ENCODE measurements around the gene PNMA8B. TPM values are rescaled to one million over a fixed set of nuclear protein-coding genes. Genes with fewer than 3 reads are reported as not detected.

Gene PNMA8B
- total RNA-seq, 3 donors from 2014 or later, result 0.05 to 0.11 (median 0.08) TPM

DNA sequence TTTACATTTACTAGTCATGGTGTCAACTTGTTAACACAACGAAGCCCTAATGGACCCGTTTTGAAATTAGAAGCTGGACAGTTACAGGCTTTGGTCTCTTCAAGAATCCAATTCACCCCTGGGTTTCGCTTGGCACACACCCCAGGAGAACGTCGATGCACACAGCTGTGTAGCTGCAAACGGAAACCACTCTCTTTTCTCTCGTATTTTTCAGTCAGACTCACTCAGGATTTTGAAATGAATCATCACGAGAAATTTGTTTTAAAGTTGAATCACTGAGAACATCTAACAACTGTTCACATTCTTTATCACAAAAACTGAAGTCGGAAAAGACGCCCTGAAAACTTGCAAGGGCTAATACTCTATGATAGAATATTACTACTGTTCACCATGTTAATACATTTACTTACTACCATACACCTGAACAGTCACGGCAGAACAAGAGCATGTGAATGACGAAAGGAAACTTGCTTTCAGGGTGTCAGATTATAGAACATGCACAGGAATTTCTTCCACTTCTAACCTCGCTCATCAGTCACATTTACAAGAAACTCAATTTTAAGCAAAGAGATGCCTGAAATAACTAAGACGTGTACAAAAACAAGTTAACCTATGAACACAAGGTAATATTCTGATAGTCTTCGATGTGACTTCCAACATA lies 29.0 kb downstream of the PNMA8B start:
- ATAC-seq (peak; percentile 53 to 72), DNase-seq (no peak)
- no peaks in the 10 kb centered on the region for H3K9me3 Mint-ChIP-seq
- H3K4me1 Mint-ChIP-seq (ENCODE audit: low read depth), result peaks cover 12% of the 10 kb centered on the region
- H3K27me3 Mint-ChIP-seq (ENCODE audit: low read depth), result peaks cover 34% of the 10 kb centered on the region
- H3K4me3 Mint-ChIP-seq, result no peak overlapping the region
- no peaks in the 10 kb centered on the region for H3K36me3 Mint-ChIP-seq (ENCODE audit: insufficient read depth)

DNA sequence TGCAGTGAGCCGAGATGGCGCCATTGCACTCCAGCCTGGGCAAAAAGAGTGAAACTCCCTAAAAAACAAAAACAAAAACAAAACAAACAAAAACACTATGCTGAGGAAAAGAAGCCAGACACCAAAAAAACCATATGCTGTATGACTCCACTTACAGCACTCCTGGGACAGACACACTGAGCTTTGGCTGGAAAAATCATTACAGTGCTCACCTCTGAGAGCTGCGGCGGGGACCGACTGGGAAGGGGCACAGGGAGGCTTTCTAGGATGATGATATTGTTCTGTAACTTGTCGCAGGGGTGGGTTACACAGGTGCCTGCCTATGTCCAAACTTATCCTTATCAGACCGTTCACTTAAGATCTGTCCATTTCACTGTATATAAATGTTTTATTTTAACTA lies 32.2 kb downstream of the PNMA8B start:
- Mint-ChIP-seq H3K9me3 (no peaks in the 10 kb centered on the region), H3K27me3 (ENCODE audit: low read depth) (peaks cover 23% of the 10 kb centered on the region), H3K4me3 (no peak overlapping the region), H3K36me3 (ENCODE audit: insufficient read depth) (no peaks in the 10 kb centered on the region), H3K4me1 (ENCODE audit: low read depth) (peaks cover 9% of the 10 kb centered on the region)
- DNase-seq (no peak), ATAC-seq (no peak)

DNA sequence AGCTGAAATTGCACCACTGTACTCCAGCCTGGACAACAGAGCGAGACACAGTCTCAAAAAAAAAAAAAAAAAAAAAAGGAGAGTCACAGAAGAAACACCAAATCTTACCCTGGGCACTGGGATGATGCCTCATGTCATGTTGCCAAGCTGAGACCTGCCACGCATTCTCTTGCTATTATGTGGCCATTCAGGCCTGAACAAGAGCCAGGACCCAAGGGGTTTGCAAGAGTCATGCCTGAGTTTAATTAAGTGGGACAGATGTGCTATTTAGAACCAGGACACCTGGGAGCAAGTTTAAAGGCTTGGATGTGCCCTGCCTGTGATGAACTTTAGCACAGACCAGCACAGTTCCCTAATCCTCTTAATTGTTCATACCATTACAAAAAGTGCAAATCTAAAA lies 34.1 kb downstream of the PNMA8B start:
- Mint-ChIP-seq H3K4me3 (no peak overlapping the region), H3K27me3 (ENCODE audit: low read depth) (peaks cover 31% of the 10 kb centered on the region), H3K36me3 (ENCODE audit: insufficient read depth) (no peaks in the 10 kb centered on the region), H3K4me1 (ENCODE audit: low read depth) (peaks cover 2% of the 10 kb centered on the region), H3K9me3 (no peaks in the 10 kb centered on the region)
- ATAC-seq, result no peak
- no peak for DNase-seq

DNA sequence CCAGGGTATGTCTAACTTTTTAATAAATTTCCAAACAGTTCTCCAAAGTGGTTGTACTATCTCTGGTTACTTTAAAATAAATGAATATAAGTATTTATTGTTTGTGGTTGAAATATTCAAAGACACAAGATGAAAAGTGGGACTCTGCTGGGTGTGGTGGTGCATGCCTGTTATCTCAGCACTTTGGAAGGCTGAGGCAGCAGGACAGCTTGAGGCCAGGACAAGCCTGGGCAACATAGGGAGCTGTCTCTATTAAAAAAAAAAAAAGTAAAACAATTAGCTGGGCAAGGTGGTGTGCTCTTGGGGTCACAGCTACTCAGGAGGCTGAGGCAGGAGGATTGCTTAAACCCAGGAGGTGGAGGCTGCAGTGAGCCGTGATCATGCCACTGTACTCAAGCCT lies 34.7 kb downstream of the PNMA8B start:
- Mint-ChIP-seq H3K9me3 (no peaks in the 10 kb centered on the region), H3K36me3 (ENCODE audit: insufficient read depth) (no peaks in the 10 kb centered on the region), H3K27me3 (ENCODE audit: low read depth) (peaks cover 36% of the 10 kb centered on the region), H3K4me3 (no peak overlapping the region), H3K4me1 (ENCODE audit: low read depth) (no peaks in the 10 kb centered on the region)
- DNase-seq (no peak), ATAC-seq (no peak)

DNA sequence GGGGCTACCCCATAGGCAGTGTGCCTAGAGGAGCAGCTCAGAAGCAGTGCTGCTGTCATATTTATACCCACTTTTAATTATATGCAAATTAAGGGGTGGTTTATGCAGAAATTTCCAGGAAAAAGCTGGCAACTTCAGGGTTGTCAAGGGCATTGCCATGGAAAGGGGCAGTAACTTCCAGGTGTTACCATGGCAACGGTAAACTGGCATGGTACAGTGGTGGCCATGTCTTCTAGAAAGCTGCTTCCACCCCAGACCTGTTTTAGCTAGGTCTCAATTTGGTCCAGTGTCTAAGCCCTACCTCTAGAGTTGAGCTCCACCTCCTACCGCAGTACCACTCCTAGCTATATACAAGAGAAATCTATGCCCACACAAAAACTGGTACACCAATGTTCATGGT lies 35.6 kb downstream of the PNMA8B start:
- H3K27me3 Mint-ChIP-seq (ENCODE audit: low read depth), result peaks cover 39% of the 10 kb centered on the region
- DNase-seq, result no peak

DNA sequence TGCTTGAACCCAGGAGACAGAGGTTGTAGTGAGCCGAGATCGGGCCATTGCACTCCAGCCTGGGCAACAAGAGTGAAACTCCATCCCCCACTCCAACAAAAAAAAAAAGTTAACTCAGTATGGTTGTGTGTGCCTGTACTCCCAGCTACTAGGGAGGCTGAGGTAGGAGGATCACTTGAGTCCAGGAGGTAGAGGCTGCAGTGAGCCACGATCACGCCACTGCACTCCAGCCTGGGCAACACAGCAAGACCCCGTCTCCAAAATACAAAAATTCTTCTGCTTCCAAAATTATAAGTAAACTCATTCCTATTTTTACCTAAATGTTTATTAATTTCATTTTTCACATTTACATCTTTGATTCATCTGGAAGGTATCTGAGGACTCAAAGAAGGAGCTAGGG lies 38.7 kb downstream of the PNMA8B start:
- Mint-ChIP-seq H3K27me3 (ENCODE audit: low read depth) (peaks cover 35% of the 10 kb centered on the region), H3K4me3 (no peak overlapping the region), H3K4me1 (ENCODE audit: low read depth) (no peaks in the 10 kb centered on the region), H3K9me3 (no peaks in the 10 kb centered on the region), H3K36me3 (ENCODE audit: insufficient read depth) (no peaks in the 10 kb centered on the region)
- DNase-seq (no peak), ATAC-seq (no peak)

More for the DNA sequence above, 35.6 kb downstream of the PNMA8B start:
- H3K36me3 Mint-ChIP-seq (ENCODE audit: insufficient read depth), result no peaks in the 10 kb centered on the region
- H3K4me3 Mint-ChIP-seq, result no peak overlapping the region
- no peaks in the 10 kb centered on the region for H3K4me1 Mint-ChIP-seq (ENCODE audit: low read depth)
- no peaks in the 10 kb centered on the region for H3K9me3 Mint-ChIP-seq
- no peak for ATAC-seq

DNA sequence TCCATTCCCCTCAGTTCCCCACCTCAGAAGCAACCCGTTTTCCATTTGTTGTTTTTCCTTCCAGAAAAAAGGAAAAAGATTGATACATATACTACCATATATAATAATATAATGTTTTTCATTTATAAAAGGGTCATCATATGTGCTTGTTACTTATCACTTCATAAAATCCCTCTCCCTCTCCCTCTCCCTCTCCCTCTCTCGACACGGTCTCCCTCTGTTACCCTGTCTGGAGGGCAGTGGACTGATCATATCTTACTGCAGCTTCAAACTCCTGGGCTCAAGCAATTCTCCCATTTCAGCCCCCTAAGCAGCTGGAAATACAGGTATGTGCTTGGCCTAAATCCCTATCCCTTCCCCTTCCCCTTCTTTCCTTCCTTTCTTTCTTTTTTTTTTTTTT lies 41.4 kb downstream of the PNMA8B start:
- no peak for DNase-seq
- no peaks in the 10 kb centered on the region for H3K4me1 Mint-ChIP-seq (ENCODE audit: low read depth)
- peaks cover 2% of the 10 kb centered on the region for H3K36me3 Mint-ChIP-seq (ENCODE audit: insufficient read depth)
- no peak overlapping the region for H3K4me3 Mint-ChIP-seq
- peaks cover 35% of the 10 kb centered on the region for H3K27me3 Mint-ChIP-seq (ENCODE audit: low read depth)
- no peak for ATAC-seq
- peaks cover 7% of the 10 kb centered on the region for H3K9me3 Mint-ChIP-seq

DNA sequence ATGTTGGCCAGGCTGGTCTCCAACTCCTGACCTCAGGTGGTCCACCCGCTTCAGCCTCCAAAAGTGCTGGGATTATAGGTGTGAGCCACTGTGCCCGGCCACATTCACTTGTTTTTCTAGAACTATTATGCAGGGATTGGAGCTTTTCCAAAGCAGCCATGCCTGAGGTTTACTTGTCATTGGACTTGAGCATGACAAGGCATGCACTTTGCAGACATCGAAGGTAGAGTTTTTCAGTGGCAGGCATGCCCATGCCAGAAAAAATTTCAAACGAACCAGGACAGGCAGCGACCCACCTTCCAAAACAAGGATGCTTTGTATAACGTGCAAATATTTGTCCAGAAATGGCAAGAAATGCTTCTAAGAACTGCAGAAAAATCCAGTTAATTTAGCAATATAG lies 42.0 kb downstream of the PNMA8B start:
- DNase-seq (no peak), ATAC-seq (no peak)
- Mint-ChIP-seq H3K36me3 (ENCODE audit: insufficient read depth) (peaks cover 2% of the 10 kb centered on the region), H3K4me1 (ENCODE audit: low read depth) (no peaks in the 10 kb centered on the region), H3K27me3 (ENCODE audit: low read depth) (peaks cover 36% of the 10 kb centered on the region), H3K4me3 (no peak overlapping the region), H3K9me3 (peaks cover 8% of the 10 kb centered on the region)

DNA sequence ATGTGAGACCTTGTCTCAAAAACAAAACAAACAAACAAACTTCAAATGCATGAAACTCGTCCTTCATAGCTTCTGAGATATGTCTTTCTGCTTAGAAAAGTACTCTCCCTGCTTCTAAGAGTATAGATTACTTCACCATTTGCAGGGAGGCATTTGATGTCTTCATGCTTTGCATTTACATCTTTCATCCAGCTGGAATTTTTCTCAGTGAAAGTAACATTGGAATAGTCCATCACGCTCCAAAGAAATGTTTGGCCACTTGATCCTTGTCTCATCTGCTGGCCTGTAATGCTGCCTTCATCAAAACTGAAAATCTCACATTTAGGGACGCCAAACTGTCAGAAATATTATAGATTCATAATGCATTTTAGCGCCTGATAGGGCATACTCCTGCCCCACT lies 43.5 kb downstream of the PNMA8B start:
- Mint-ChIP-seq H3K9me3 (peaks cover 8% of the 10 kb centered on the region), H3K4me3 (no peak overlapping the region), H3K36me3 (ENCODE audit: insufficient read depth) (peaks cover 2% of the 10 kb centered on the region), H3K27me3 (ENCODE audit: low read depth) (peaks cover 33% of the 10 kb centered on the region), H3K4me1 (ENCODE audit: low read depth) (no peaks in the 10 kb centered on the region)
- DNase-seq, result no peak
- no peak for ATAC-seq

DNA sequence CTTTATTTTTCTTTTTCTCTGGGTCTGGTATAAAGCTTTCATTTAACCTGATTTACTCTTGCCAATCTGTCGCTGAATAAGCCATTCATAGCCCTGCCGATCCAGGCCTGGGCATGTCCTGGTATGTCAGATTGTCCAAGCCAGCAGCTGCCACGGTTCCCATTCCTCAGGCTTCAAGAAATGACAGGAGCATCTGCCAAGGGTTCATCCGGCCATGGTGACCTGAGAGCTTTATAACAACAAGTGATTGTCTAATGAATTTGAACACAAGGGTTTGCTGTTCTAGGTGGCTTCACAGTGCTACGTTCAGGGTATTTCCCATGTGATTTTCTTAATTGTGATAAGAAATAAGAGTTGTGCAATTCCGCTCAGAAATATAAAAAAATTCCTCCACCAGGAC lies 44.3 kb downstream of the PNMA8B start:
- peaks cover 27% of the 10 kb centered on the region for H3K27me3 Mint-ChIP-seq (ENCODE audit: low read depth)
- no peak overlapping the region for H3K4me3 Mint-ChIP-seq
- H3K4me1 Mint-ChIP-seq (ENCODE audit: low read depth), result no peaks in the 10 kb centered on the region
- H3K36me3 Mint-ChIP-seq (ENCODE audit: insufficient read depth), result peaks cover 2% of the 10 kb centered on the region
- ATAC-seq (no peak), DNase-seq (no peak)
- H3K9me3 Mint-ChIP-seq, result peaks cover 8% of the 10 kb centered on the region

DNA sequence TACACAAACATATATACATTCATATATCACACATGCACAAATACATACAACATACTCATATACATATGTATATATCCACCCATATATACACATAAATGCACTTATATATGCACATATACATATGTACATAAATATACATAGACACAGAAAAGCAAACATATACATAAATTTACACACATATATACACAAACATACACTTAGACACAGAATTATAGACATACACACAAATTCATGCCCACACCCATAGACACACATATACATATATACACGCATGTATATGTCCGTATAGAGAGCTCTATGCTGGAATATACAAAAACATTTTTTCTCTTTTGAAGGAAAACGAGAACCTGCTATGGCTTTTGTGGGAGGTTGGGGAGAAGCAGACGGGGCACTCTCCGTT lies 44.9 kb downstream of the PNMA8B start:
- H3K4me3 Mint-ChIP-seq, result no peak overlapping the region
- DNase-seq (no peak), ATAC-seq (no peak)
- H3K4me1 Mint-ChIP-seq (ENCODE audit: low read depth), result no peaks in the 10 kb centered on the region
- H3K27me3 Mint-ChIP-seq (ENCODE audit: low read depth), result peaks cover 28% of the 10 kb centered on the region
- peaks cover 8% of the 10 kb centered on the region for H3K9me3 Mint-ChIP-seq
- peaks cover 2% of the 10 kb centered on the region for H3K36me3 Mint-ChIP-seq (ENCODE audit: insufficient read depth)

DNA sequence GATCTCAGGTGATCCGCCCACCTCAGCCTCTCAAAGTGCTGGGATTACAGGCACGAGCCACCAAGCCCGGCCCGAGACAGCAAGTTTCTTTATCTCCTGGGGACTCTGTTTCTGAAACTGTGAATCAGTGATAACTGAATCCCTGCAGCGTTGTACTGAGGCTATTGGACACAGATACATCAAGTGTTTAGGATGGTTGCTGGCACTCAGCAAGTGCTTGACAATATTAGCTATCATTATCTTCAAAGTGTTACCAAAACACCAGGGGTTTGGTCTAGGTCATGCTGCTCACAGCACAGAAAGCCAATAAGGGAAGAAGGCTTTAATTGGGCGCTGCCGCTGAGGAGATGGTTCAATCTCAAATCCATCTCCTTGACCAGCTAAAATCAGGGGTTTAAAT lies 46.4 kb downstream of the PNMA8B start:
- Mint-ChIP-seq H3K27me3 (ENCODE audit: low read depth) (peaks cover 19% of the 10 kb centered on the region), H3K9me3 (peaks cover 8% of the 10 kb centered on the region), H3K36me3 (ENCODE audit: insufficient read depth) (peaks cover 2% of the 10 kb centered on the region), H3K4me3 (no peak overlapping the region), H3K4me1 (ENCODE audit: low read depth) (no peaks in the 10 kb centered on the region)
- DNase-seq (no peak), ATAC-seq (no peak)

DNA sequence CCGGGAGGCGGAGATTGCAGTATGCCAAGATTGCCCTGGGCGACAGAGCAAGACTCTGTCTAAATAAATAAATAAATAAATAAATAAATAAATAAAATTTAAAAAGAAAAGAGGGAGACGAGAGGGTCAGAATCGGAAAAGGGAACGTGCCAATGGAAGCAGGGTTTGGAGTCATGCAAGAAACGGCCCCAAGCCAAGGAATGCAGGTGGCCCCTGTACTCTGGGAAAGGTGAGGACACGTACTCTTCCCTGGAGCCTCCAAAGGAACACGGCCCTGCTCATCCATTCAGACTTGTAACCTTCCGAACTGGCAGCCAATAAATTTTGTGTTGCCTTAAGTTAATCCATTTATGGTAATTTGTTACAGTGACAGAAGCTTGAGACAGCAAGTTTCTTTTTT lies 47.1 kb downstream of the PNMA8B start:
- Mint-ChIP-seq H3K27me3 (ENCODE audit: low read depth) (peaks cover 18% of the 10 kb centered on the region), H3K4me3 (no peak overlapping the region), H3K36me3 (ENCODE audit: insufficient read depth) (peaks cover 2% of the 10 kb centered on the region), H3K4me1 (ENCODE audit: low read depth) (no peaks in the 10 kb centered on the region), H3K9me3 (peaks cover 8% of the 10 kb centered on the region)
- no peak for ATAC-seq
- DNase-seq, result no peak

DNA sequence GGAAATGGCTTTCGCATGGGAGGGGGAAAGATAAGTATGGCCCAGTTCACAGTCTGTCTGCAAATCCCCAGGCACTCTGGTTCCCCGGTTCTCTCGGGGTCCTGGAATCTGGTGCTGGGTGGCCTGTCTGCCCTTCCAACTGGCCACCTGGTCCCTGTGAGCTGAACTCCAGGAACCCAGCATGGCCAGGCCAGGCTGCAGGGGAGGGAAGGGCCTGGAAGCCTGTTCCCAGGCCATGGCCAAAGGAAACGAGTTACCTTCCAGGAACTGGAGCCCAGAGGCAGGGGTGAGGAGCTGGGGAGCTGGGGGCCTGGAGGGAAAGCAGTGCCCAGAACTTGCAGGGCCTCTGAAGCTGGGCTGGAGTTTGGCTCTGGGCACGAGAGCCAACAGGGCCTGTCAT lies 47.8 kb downstream of the PNMA8B start:
- Mint-ChIP-seq H3K36me3 (ENCODE audit: insufficient read depth) (peaks cover 2% of the 10 kb centered on the region), H3K9me3 (peaks cover 8% of the 10 kb centered on the region), H3K4me1 (ENCODE audit: low read depth) (peaks cover 4% of the 10 kb centered on the region), H3K27me3 (ENCODE audit: low read depth) (peaks cover 17% of the 10 kb centered on the region), H3K4me3 (no peak overlapping the region)
- no peak for DNase-seq
- no peak for ATAC-seq

DNA sequence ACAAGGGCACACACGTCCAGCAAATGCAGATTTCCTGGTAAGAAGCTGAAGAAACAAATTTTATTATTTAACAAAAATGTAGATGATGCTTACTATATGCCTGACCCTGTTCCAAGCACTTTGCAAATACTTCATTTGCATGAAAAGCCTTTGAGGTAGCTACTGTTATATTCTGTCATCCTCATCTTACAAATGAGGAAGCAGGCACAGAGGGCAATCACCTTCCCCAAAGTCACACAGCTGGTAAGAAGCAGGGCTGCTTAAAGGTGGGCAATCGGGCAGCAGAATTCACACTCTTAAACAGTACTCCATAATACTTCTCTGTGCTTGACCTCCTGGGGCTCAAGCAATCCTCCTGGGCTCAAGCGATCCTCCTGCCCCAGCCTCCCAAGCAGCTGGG lies 48.7 kb downstream of the PNMA8B start:
- DNase-seq, result no peak
- H3K36me3 Mint-ChIP-seq (ENCODE audit: insufficient read depth), result peaks cover 2% of the 10 kb centered on the region
- peaks cover 4% of the 10 kb centered on the region for H3K4me1 Mint-ChIP-seq (ENCODE audit: low read depth)
- peaks cover 8% of the 10 kb centered on the region for H3K9me3 Mint-ChIP-seq
- ATAC-seq, result no peak
- H3K27me3 Mint-ChIP-seq (ENCODE audit: low read depth), result peaks cover 17% of the 10 kb centered on the region
- no peak overlapping the region for H3K4me3 Mint-ChIP-seq

DNA sequence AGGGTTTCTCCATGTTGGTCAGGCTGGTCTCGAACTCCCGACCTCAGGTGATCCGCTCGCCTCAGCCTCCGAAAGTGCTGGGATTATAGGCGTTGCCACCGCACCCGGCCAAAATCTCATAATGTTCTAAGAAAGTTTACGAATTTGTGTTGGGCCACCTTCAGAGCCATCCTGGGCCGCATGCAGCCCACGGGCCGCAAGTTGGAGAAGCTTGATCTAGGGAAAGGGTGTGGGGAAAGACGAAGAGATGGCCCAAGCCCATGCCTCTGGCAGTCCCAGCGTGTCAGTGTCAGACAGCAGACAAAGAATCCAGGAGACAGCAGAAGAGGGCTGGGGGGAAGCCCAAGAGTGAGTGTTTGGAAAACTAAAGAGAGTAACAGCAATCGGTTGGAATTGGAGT lies 49.6 kb downstream of the PNMA8B start:
- Mint-ChIP-seq H3K27me3 (ENCODE audit: low read depth) (peaks cover 17% of the 10 kb centered on the region), H3K9me3 (peaks cover 8% of the 10 kb centered on the region), H3K4me3 (no peak overlapping the region), H3K36me3 (ENCODE audit: insufficient read depth) (peaks cover 2% of the 10 kb centered on the region), H3K4me1 (ENCODE audit: low read depth) (peaks cover 4% of the 10 kb centered on the region)
- DNase-seq, result no peak
- ATAC-seq, result no peak

Data from activated T-cell treated with anti-CD3 and anti-CD28 coated beads, Interleukin-2, amount 50 U/mL, for 4 hours (primary cell).